Activated B cell treated with CpG ODN at 0.5 μM for 24 hours (primary cell): ENCODE measurements around the gene KIF24. TPM values are rescaled to one million over a fixed set of nuclear protein-coding genes. Genes with fewer than 3 reads are reported as not detected.
"Not testable (repeated sequence)": the region's sequence is repeated elsewhere in the genome, so short reads cannot be mapped to it uniquely, and the experiment has no call there.

ENCODE experiments used
- ATAC-seq: fragments of 200-7000 bp; cut with Tn5 transposase; one replicate; pipeline ENCODE4 v1.10.0; 2021; ENCODE audit warnings: low read depth, mild to moderate bottlenecking, moderate library complexity
- CTCF ChIA-PET: fragments of 350-600 bp; sonication (Branson Sonifier 250); formaldehyde crosslinking; loops from one replicate; lab custom pipeline; 2021; ENCODE audit warnings: antibody characterized with exemption; lab: Charles Lee
- POLR2A ChIA-PET: fragments of 350-600 bp; sonication (Branson Sonifier 250); formaldehyde crosslinking; loops from one replicate; lab custom pipeline; 2021; ENCODE audit warnings: antibody characterized with exemption; lab: Charles Lee
- DNase-seq: peaks from one replicate; pipeline ENCODE4 v3.0.0; 2022
- H3K27ac Mint-ChIP-seq: one replicate; pipeline ENCODE4 v1.8.0; 2020; ENCODE audit warnings: mixed read lengths
- H3K27me3 Mint-ChIP-seq: one replicate; pipeline ENCODE4 v1.8.0; 2021; ENCODE audit warnings: mixed read lengths
- H3K36me3 Mint-ChIP-seq: one replicate; pipeline ENCODE4 v1.8.0; 2021; ENCODE audit warnings: low read depth, mixed read lengths
- H3K4me1 Mint-ChIP-seq: one replicate; pipeline ENCODE4 v1.8.0; 2021; ENCODE audit warnings: mixed read lengths
- H3K4me3 Mint-ChIP-seq: one replicate; pipeline ENCODE4 v1.8.0; 2020; ENCODE audit warnings: mild to moderate bottlenecking, mixed read lengths
- H3K9me3 Mint-ChIP-seq: one replicate; pipeline ENCODE4 v1.8.0; 2020; ENCODE audit warnings: mixed read lengths
- intact Hi-C: fragments of 100-400 bp; cut with micrococcal nuclease; formaldehyde crosslinking; loops from one replicate; pipeline ENCODE4 v1.15.1; 2024
- total RNA-seq: library from RNA; stranded (reverse); gene quantifications from 2 replicates; pipeline ENCODE4 v1.2.3, GENCODE V29; 2022
- TF ChIP-seq, protein P1 (sequence below): fragments of 200-600 bp; IDR thresholded peaks from one replicate; pipeline ENCODE4 v1.8.0; 2022; ENCODE audit warnings: antibody characterized with exemption, mild to moderate bottlenecking

The KIF24 gene
- total RNA-seq, 1 donor from 2014 or later, result 0.71 TPM

DNA sequence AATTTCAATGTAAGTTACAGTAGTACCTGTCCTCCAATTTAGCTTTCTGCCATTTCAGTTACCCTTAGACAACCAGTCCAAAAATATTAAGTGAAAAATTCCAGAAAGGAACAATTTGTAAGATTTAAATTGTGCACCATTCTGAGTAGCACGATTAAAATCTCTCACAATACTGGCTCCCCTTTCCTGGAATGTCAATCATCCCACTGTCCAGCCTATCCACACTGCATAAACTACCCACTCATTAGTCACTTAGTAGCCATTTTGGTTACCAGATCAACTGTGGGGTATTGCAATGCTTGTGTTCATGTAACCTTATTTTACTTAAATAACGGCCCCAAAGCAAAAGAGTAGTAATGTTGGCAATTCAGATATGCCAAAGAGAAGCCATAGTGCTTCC, 11.6 kb downstream of the KIF24 start:
- H3K4me1 Mint-ChIP-seq, result no peaks in the 10 kb centered on the region
- ChIA-PET CTCF (no interaction called here), POLR2A (no interaction called here)
- no peaks in the 10 kb centered on the region for H3K36me3 Mint-ChIP-seq
- ATAC-seq (no peak), DNase-seq (no peak)
- TF ChIP-seq, protein P1, sequence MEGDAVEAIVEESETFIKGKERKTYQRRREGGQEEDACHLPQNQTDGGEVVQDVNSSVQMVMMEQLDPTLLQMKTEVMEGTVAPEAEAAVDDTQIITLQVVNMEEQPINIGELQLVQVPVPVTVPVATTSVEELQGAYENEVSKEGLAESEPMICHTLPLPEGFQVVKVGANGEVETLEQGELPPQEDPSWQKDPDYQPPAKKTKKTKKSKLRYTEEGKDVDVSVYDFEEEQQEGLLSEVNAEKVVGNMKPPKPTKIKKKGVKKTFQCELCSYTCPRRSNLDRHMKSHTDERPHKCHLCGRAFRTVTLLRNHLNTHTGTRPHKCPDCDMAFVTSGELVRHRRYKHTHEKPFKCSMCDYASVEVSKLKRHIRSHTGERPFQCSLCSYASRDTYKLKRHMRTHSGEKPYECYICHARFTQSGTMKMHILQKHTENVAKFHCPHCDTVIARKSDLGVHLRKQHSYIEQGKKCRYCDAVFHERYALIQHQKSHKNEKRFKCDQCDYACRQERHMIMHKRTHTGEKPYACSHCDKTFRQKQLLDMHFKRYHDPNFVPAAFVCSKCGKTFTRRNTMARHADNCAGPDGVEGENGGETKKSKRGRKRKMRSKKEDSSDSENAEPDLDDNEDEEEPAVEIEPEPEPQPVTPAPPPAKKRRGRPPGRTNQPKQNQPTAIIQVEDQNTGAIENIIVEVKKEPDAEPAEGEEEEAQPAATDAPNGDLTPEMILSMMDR, result no peak
- H3K4me3 Mint-ChIP-seq, result no peak overlapping the region
- no peaks in the 10 kb centered on the region for H3K9me3 Mint-ChIP-seq
- intact Hi-C loops, result no loop called here
- H3K27me3 Mint-ChIP-seq, result no peaks in the 10 kb centered on the region
- no peak overlapping the region for H3K27ac Mint-ChIP-seq

DNA sequence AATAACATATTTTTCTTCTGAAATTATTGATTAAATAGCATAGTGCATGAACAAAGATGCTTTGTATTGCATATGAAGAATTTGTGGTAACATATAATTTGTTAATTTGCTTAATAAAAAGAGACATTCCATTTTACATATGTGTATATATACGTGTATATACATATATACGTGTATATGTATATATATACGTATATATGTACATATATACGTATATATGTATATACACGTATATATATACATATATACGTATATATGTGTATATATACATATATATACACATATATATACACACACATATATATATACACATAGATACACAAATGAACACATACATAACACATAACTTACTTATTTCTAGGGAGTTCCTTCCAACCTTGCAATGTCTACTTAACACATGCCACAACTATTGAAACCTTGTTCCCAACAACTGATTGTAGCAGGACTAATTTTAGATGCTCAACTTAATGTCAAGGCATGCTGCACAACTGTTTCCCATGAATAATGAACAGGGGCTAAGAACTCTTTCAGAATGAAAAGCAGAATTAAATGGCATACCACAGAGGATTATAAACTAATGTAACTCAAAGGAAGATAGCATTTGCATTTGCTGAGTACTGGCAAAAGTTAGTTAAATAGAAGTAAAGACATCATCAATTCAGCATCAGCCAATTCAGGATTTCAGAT, 17.4 kb downstream of the KIF24 start:
- POLR2A ChIA-PET, result no interaction called here
- no peak overlapping the region for H3K4me3 Mint-ChIP-seq

GRCh38 chr9:34310215-34310614, 18.9 kb downstream of the KIF24 start:
- H3K4me1 Mint-ChIP-seq, result no peaks in the 10 kb centered on the region
- ATAC-seq, result no peak
- no peak overlapping the region for H3K27ac Mint-ChIP-seq
- DNase-seq, result no peak
- intact Hi-C loops, result no loop called here
- no peak overlapping the region for H3K4me3 Mint-ChIP-seq
- no peaks in the 10 kb centered on the region for H3K9me3 Mint-ChIP-seq
- ChIA-PET POLR2A (no interaction called here), CTCF (no interaction called here)
- no peaks in the 10 kb centered on the region for H3K36me3 Mint-ChIP-seq
- TF ChIP-seq, protein P1, result no peak
- H3K27me3 Mint-ChIP-seq, result no peaks in the 10 kb centered on the region

More for the DNA sequence above, 17.4 kb downstream of the KIF24 start:
- ATAC-seq (no peak), DNase-seq (no peak)
- Mint-ChIP-seq H3K4me1 (no peaks in the 10 kb centered on the region), H3K27ac (no peak overlapping the region), H3K27me3 (no peaks in the 10 kb centered on the region), H3K9me3 (no peaks in the 10 kb centered on the region), H3K36me3 (no peaks in the 10 kb centered on the region)
- intact Hi-C loops, result no loop called here
- TF ChIP-seq, protein P1, result no peak
- CTCF ChIA-PET, result no interaction called here

GRCh38 chr9:34308316-34308715, 20.8 kb downstream of the KIF24 start:
- DNase-seq, POLR2A ChIA-PET, H3K36me3 Mint-ChIP-seq, CTCF ChIA-PET, H3K4me1 Mint-ChIP-seq, H3K4me3 Mint-ChIP-seq, intact Hi-C loops, ATAC-seq, H3K9me3 Mint-ChIP-seq, H3K27ac Mint-ChIP-seq, H3K27me3 Mint-ChIP-seq: not testable (repeated sequence)

- DNase-seq, CTCF ChIA-PET, H3K9me3 Mint-ChIP-seq, H3K4me3 Mint-ChIP-seq, H3K27ac Mint-ChIP-seq, H3K36me3 Mint-ChIP-seq, H3K4me1 Mint-ChIP-seq, ATAC-seq, POLR2A ChIA-PET, intact Hi-C loops, H3K27me3 Mint-ChIP-seq: not testable (repeated sequence)
These were observed 28.0 kb downstream of the KIF24 start for GRCh38 chr9:34301064-34301463.

DNA sequence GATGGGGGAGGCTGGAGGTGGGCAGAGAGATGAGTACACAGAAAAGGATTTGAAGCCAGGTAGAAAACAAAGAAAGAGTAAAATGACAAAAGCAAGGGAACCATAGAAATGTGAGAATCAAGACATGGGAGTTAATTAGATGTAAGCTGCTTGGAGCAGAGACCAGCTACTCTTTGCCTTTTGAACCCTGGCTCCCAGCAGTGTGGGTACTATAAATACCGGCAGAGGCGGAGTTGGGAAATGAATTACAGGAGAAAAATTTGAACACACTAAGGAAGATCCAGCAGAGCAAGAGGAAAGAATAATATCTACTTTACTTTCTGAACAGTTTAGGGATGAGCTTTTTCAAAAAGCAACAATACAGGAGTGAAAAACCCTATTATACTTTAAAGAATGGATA, 36.5 kb downstream of the KIF24 start:
- Mint-ChIP-seq H3K4me3 (no peak overlapping the region), H3K27ac (no peak overlapping the region), H3K9me3 (no peaks in the 10 kb centered on the region), H3K27me3 (no peaks in the 10 kb centered on the region), H3K36me3 (no peaks in the 10 kb centered on the region), H3K4me1 (no peaks in the 10 kb centered on the region)
- no peak for ATAC-seq
- no peak for DNase-seq
- intact Hi-C loops, result no loop called here
- POLR2A ChIA-PET, result no interaction called here
- TF ChIP-seq, protein P1, result no peak
- CTCF ChIA-PET, result no interaction called here
